Endothelial cell of umbilical vein (primary cell): ENCODE results near the gene MT1E. TPM values are rescaled to one million over a fixed set of nuclear protein-coding genes. Genes with fewer than 3 reads are reported as not detected.
A peak's percentile ranks its signal among the peaks of the same experiment; 100 is the strongest.

Experiments
- BruUV-seq: library from RNA; stranded (reverse); fragments of 400-500 nt; replicated peaks from 2 replicates; lab custom pipeline; 2021; lab: Mats Ljungman, UMichigan
- CTCF ChIA-PET: fragments of 300-600, 350-600 bp; sonication (Branson Sonifier 250); formaldehyde crosslinking; loops from one replicate; lab custom pipeline; 2021; ENCODE audit warnings: antibody characterized with exemption, inconsistent platforms; lab: Charles Lee
- POLR2A ChIA-PET: fragments of 300-600, 350-600 bp; sonication (Branson Sonifier 250); formaldehyde crosslinking; loops from one replicate; lab custom pipeline; 2021; ENCODE audit warnings: antibody characterized with exemption, inconsistent platforms; lab: Charles Lee
- DNase-seq: peaks from one replicate; pipeline ENCODE4 v3.0.0-alpha.2; 2011; ENCODE audit warnings: low read depth, low spot score
- FAIRE-seq: peaks from 2 replicates; lab custom pipeline; 2011; peaks lifted over from hg19 to GRCh38; lab: Jason Lieb, UNC
- H2AFZ ChIP-seq: 2 replicates; pipeline ENCODE4 v1.6.0; 2012; ENCODE audit warnings: low read depth, low read length, control low read depth, inconsistent platforms
- H3K27ac ChIP-seq: 2 replicates; pipeline ENCODE4 v1.5.1; 2011; ENCODE audit warnings: low read depth, mild to moderate bottlenecking, control low read depth, low read length, moderate library complexity; ENCODE audit not compliant: insufficient read depth
- H3K27me3 ChIP-seq, 2 experiments: 2 replicates each; pipeline versions ENCODE4 v1.6.0 to v1.6.1; 2011; ENCODE audit warnings: low read length in 2 of 2, mixed read lengths in 1 of 2; ENCODE audit not compliant: control insufficient read depth in 2 of 2, insufficient read depth in 2 of 2
- H3K36me3 ChIP-seq, 2 experiments: 2 replicates in 1 of 2; 3 replicates in 1 of 2; pipeline ENCODE4 v1.5.1; 2011; ENCODE audit warnings: low read length in 2 of 2, mild to moderate bottlenecking in 1 of 2, moderate library complexity in 1 of 2; ENCODE audit not compliant: control insufficient read depth in 2 of 2, insufficient read depth in 2 of 2; ENCODE audit errors: extremely low read depth in 1 of 2
- H3K4me1 ChIP-seq: 3 replicates; pipeline ENCODE4 v1.5.1; 2011; ENCODE audit warnings: mild to moderate bottlenecking, low read length; ENCODE audit not compliant: control insufficient read depth, insufficient read depth; ENCODE audit errors: extremely low read depth
- H3K4me2 ChIP-seq: 2 replicates; pipeline ENCODE4 v1.6.1; 2011; ENCODE audit warnings: low read length, control low read depth, mixed read lengths; ENCODE audit not compliant: insufficient read depth
- H3K4me3 ChIP-seq, 3 experiments: fragments of 200-600 bp in 1 of 3; sonication (generic), shearing (Covaris generic) in 1 of 3; replicated peaks in 1 of 3; 2 replicates each; pipeline ENCODE4 v1.5.1; 2011 to 2016; ENCODE audit warnings: control low read depth in 3 of 3, low read length in 3 of 3, mild to moderate bottlenecking in 2 of 3, inconsistent platforms in 1 of 3, low read depth in 1 of 3, moderate library complexity in 1 of 3; ENCODE audit not compliant: insufficient read depth in 1 of 3
- H3K79me2 ChIP-seq: 2 replicates; pipeline ENCODE4 v1.6.0; 2012; ENCODE audit warnings: low read length, inconsistent platforms; ENCODE audit not compliant: control insufficient read depth, insufficient read depth
- H3K9ac ChIP-seq: replicated peaks from 2 replicates; pipeline ENCODE3; 2011; ENCODE audit warnings: low read length, control low read depth; ENCODE audit not compliant: insufficient read depth; ENCODE audit errors: extremely low read depth
- H3K9me1 ChIP-seq: replicated peaks from 3 replicates; pipeline ENCODE4 v1.6.0; 2011; ENCODE audit warnings: mild to moderate bottlenecking, low read length; ENCODE audit not compliant: control insufficient read depth, insufficient read depth; ENCODE audit errors: extremely low read depth
- H3K9me3 ChIP-seq: replicated peaks from 2 replicates; pipeline ENCODE4 v1.5.1; 2012; ENCODE audit warnings: low read length, inconsistent platforms; ENCODE audit not compliant: control insufficient read depth, insufficient read depth
- H4K20me1 ChIP-seq: replicated peaks from 2 replicates; pipeline ENCODE3; 2011; ENCODE audit warnings: mild to moderate bottlenecking, low read length; ENCODE audit not compliant: control insufficient read depth, insufficient read depth; ENCODE audit errors: extremely low read depth
- EZH2 ChIP-seq: IDR thresholded peaks from 2 replicates; pipeline ENCODE4 v1.6.1; 2012; ENCODE audit warnings: borderline replicate concordance, low read depth, mild to moderate bottlenecking, moderate library complexity, low read length, inconsistent platforms; ENCODE audit not compliant: severe bottlenecking
- FOS ChIP-seq: IDR thresholded peaks from 2 replicates; pipeline ENCODE4 v1.6.1; 2011; ENCODE audit warnings: mild to moderate bottlenecking, low read length, moderate library complexity, borderline replicate concordance; ENCODE audit not compliant: insufficient read depth
- GATA2 ChIP-seq: IDR thresholded peaks from 2 replicates; pipeline ENCODE4 v1.7.0; 2011; ENCODE audit warnings: low read depth, mild to moderate bottlenecking, moderate library complexity, mixed read lengths, low read length; ENCODE audit not compliant: insufficient read length, insufficient read depth
- JUN ChIP-seq: IDR thresholded peaks from 2 replicates; pipeline ENCODE4 v1.6.1; 2011; ENCODE audit warnings: borderline replicate concordance, low read depth; ENCODE audit not compliant: insufficient read length, insufficient read depth
- MYC ChIP-seq: IDR thresholded peaks from one replicate; pipeline ENCODE4 v1.6.1; 2011; ENCODE audit warnings: mild to moderate bottlenecking, low read depth, low read length
- POLR2A ChIP-seq: IDR thresholded peaks from 2 replicates; pipeline ENCODE4 v1.6.1; 2012; ENCODE audit warnings: low read depth, mild to moderate bottlenecking, control low read depth, low read length
- POLR2AphosphoS5 ChIP-seq: IDR thresholded peaks from 2 replicates; pipeline ENCODE4 v1.6.1; 2012; ENCODE audit warnings: low read depth, mild to moderate bottlenecking, control low read depth, low read length, moderate library complexity; ENCODE audit not compliant: insufficient read depth
- dilution Hi-C: fragments of 300-500 bp; cut with MboI; formaldehyde crosslinking; loops from one replicate; pipeline ENCODE4 v1.15.0; 2019; ENCODE audit warnings: low sequenced_read_pairs; ENCODE audit not compliant: extremely low pct_ligation_motif_present
- intact Hi-C: fragments of 100-400 bp; cut with micrococcal nuclease; formaldehyde crosslinking; loops from one replicate; pipeline ENCODE4 v1.10.0; 2022
- polyA plus RNA-seq, 4 experiments: library from polyadenylated mRNA; depleted of rRNA in 3 of 4; stranded (reverse) in 3 of 4; unstranded in 1 of 4; fragments of >200 nt; gene quantifications; 2 replicates each; pipeline versions ENCODE4 v1.2.1 to v1.2.3, GENCODE V29; 2011 to 2012; ENCODE audit warnings: missing spikeins in 1 of 4
- total RNA-seq: library from RNA; stranded (reverse); gene quantifications from 2 replicates; pipeline ENCODE4 v1.2.3, GENCODE V29; 2021
- TF ChIP-seq, protein P1 (sequence below), 2 donors: IDR thresholded peaks; 1 replicate in 1 of 2; 2 replicates in 1 of 2; pipeline ENCODE4 v1.5.1; 2011; ENCODE audit warnings: low read length in 2 of 2, mild to moderate bottlenecking in 2 of 2, moderate library complexity in 2 of 2, control low read depth in 1 of 2, inconsistent platforms in 1 of 2, low read depth in 1 of 2; ENCODE audit not compliant: insufficient read depth in 1 of 2; ENCODE audit errors: extremely low read depth in 1 of 2
- TF ChIP-seq, protein P2 (sequence below): IDR thresholded peaks from 2 replicates; pipeline ENCODE4 v1.6.1; 2011; ENCODE audit not compliant: insufficient read depth, insufficient read length

The MT1E gene
- total and polyA plus RNA-seq, 2 donors (not counting 3 experiments of a cell fraction or from before 2014, with no cell fraction given), result 208 to 346 TPM

DNA sequence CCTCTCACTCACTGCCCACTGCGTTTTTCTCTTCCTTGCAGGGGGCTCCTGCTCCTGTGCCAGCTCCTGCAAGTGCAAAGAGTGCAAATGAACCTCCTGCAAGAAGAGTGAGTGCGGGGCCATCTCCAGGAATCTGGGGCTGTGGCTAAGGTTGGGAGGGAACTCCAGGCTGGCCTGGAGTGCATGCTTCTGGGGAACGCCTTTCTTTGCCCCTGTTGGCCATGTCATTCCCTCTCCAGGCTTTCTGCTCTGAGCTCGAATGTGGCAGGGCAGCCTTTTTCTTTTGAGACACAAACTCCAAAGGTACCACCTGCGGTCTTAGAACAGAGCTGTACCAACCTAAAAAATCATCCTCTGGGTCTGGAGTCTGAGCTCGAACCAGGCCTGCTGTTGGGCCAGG, 7.4 kb upstream of the MT1E start:
- TF ChIP-seq EZH2 (no peak), POLR2AphosphoS5 (no peak), JUN (no peak), GATA2 (no peak), POLR2A (no peak), FOS (no peak), MYC (no peak)
- TF ChIP-seq, protein P1, sequence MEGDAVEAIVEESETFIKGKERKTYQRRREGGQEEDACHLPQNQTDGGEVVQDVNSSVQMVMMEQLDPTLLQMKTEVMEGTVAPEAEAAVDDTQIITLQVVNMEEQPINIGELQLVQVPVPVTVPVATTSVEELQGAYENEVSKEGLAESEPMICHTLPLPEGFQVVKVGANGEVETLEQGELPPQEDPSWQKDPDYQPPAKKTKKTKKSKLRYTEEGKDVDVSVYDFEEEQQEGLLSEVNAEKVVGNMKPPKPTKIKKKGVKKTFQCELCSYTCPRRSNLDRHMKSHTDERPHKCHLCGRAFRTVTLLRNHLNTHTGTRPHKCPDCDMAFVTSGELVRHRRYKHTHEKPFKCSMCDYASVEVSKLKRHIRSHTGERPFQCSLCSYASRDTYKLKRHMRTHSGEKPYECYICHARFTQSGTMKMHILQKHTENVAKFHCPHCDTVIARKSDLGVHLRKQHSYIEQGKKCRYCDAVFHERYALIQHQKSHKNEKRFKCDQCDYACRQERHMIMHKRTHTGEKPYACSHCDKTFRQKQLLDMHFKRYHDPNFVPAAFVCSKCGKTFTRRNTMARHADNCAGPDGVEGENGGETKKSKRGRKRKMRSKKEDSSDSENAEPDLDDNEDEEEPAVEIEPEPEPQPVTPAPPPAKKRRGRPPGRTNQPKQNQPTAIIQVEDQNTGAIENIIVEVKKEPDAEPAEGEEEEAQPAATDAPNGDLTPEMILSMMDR (IDR thresholded peaks at IDR 0.05; ENCODE audit: extremely low read depth in 1 of 2, insufficient read depth in 1 of 2, low read depth in 1 of 2, low read length in 2 of 2), result no peak
- TF ChIP-seq, protein P2, sequence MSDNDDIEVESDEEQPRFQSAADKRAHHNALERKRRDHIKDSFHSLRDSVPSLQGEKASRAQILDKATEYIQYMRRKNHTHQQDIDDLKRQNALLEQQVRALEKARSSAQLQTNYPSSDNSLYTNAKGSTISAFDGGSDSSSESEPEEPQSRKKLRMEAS, result no peak
- no peak overlapping the region for H3K27ac ChIP-seq
- no peaks in the 10 kb centered on the region for H3K9me1 ChIP-seq
- H3K79me2 ChIP-seq, result peaks cover 8% of the 10 kb centered on the region
- no peak overlapping the region for H3K9ac ChIP-seq
- intact Hi-C loops, result no loop called here
- peak overlapping the region; percentile 93 for H3K4me2 ChIP-seq
- no TSS peak for BruUV-seq
- H3K27me3 ChIP-seq, result no peaks in the 10 kb centered on the region
- dilution Hi-C loops, result no loop called here
- H3K4me1 ChIP-seq, result peaks cover 45% of the 10 kb centered on the region
- ChIA-PET POLR2A (interaction anchor here (0.9 to 1.8 kb wide), 5 partner anchors 7 to 83 kb away, joined by 3 to 11 read pairs (median 6); partner anchors contain the start of genes MT1E and MT2A), CTCF (interaction anchor here (0.8 to 2.3 kb wide), 8 partner anchors 9 to 84 kb away, joined by 3 to 10 read pairs (median 4); no protein-coding TSS in a partner anchor)
- DNase-seq, result no peak
- no peaks in the 10 kb centered on the region for H3K36me3 ChIP-seq
- no peak overlapping the region for H3K4me3 ChIP-seq
- no peaks in the 10 kb centered on the region for H4K20me1 ChIP-seq
- H3K9me3 ChIP-seq, result no peaks in the 10 kb centered on the region
- H2AFZ ChIP-seq, result no peak overlapping the region
- no peak for FAIRE-seq
